Prostate gland (tissue), 2 donors: ENCODE results near the gene RPS25.

Experiments used
- CTCF ChIP-seq, 4 experiments: fragments of 200-600 bp in 2 of 4; fragments of 450-650 bp in 2 of 4; sonication (generic) in 2 of 4; IDR thresholded peaks; 1 replicate in 3 of 4; 2 replicates in 1 of 4; pipeline ENCODE4 v1.5.1; 2016 to 2019; ENCODE audit warnings: antibody characterized with exemption in 4 of 4, mild to moderate bottlenecking in 2 of 4, moderate library complexity in 2 of 4
- POLR2A ChIP-seq: fragments of 450-650 bp; IDR thresholded peaks from one replicate; pipeline ENCODE4 v1.6.1; 2016; ENCODE audit warnings: antibody characterized with exemption, mild to moderate bottlenecking

GRCh38 chr11:119029069-119029339 is 10.9 kb upstream of the RPS25 start:
- TF ChIP-seq CTCF (IDR thresholded peaks at IDR 0.05) = no peak
- no peak for TF ChIP-seq POLR2A
